Measurements from ENCODE around the gene PLEKHA7. TPM values are rescaled to one million over a fixed set of nuclear protein-coding genes. Genes with fewer than 3 reads are reported as not detected.

Gene PLEKHA7
- total and polyA plus RNA-seq, 2 of the 8 experiments (the other 6 are each of a cell fraction or from before 2014, with no cell fraction given) = 11.4 to 25.6 TPM

- TF ChIP-seq BCL11A (IDR thresholded peaks at IDR 0.05; ENCODE audit: low read depth in 2 of 2, low read length in 2 of 2) = no peak
Observed at GRCh38 chr11:16738193-16738946, 275.8 kb downstream of the PLEKHA7 start, which contains the start of gene C11orf58 (continued).
